Mesodermal cell (in vitro differentiated cells): ENCODE measurements around the gene P4HA2. TPM values are rescaled to one million over a fixed set of nuclear protein-coding genes. Genes with fewer than 3 reads are reported as not detected.
A peak's percentile ranks its signal among the peaks of the same experiment; 100 is the strongest.

Experiments used
- H3K27ac ChIP-seq: 2 replicates; pipeline ENCODE4 v1.7.0; 2013; ENCODE audit warnings: mild to moderate bottlenecking, low read depth, low read length, moderate library complexity; ENCODE audit not compliant: severe bottlenecking
- H3K36me3 ChIP-seq: 2 replicates; pipeline ENCODE4 v1.7.1; 2013; ENCODE audit warnings: mild to moderate bottlenecking, low read length, moderate library complexity; ENCODE audit not compliant: control insufficient read depth, insufficient read depth
- H3K4me1 ChIP-seq: one replicate; pipeline ENCODE4 v1.7.1; 2013; ENCODE audit warnings: mild to moderate bottlenecking, low read length; ENCODE audit not compliant: insufficient read depth, control insufficient read depth, poor library complexity, severe bottlenecking
- H3K4me3 ChIP-seq: 2 replicates; pipeline ENCODE4 v1.7.0; 2013; ENCODE audit warnings: low read length, control low read depth, mild to moderate bottlenecking; ENCODE audit not compliant: insufficient read depth, poor library complexity, severe bottlenecking; ENCODE audit errors: extremely low read depth
- H3K9me3 ChIP-seq: 2 replicates; pipeline ENCODE4 v1.7.1; 2013; ENCODE audit warnings: mild to moderate bottlenecking, low read length, moderate library complexity; ENCODE audit not compliant: control insufficient read depth
- WGBS, 2 experiments: methylation state at CpG; one replicate each; pipeline ENCODE4 v1.1.5; 2013; ENCODE audit warnings: missing lambda C conversion rate in 2 of 2; ENCODE audit not compliant: insufficient coverage in 2 of 2; 5-methylcytosine and 5-hydroxymethylcytosine counted together
- polyA plus RNA-seq, 2 experiments: library from polyadenylated mRNA; stranded (reverse); fragments of 50-300 nt; gene quantifications; one replicate each; pipeline ENCODE4 v1.2.3, GENCODE V29; 2013

The P4HA2 gene
- polyA plus RNA-seq (2013, experiment 1 of 2) = 59.9 TPM
- 58.1 TPM for polyA plus RNA-seq (2013, experiment 2 of 2)

- Histone ChIP-seq H3K9me3 (no peaks in the 10 kb centered on the region), H3K4me3 (peak within 1 kb of the TSS; percentile 65), H3K4me1 (peaks cover 7% of the 10 kb centered on the region), H3K27ac (peak within 1 kb of the TSS; percentile 45), H3K36me3 (no peaks in the 10 kb centered on the region)
- 0% methylated on average over 84 to 89 of the region's 92 CpGs for WGBS, 2 experiments
Measured at GRCh38 chr5:132227485-132228240, at the start of gene P4HA2. TSS of gene P4HA2 (minus strand) at chr5:132227853. CDS start at chr5:132218626, 9,227 bp downstream.

GRCh38 chr5:132277256-132277655, 49.6 kb upstream of the P4HA2 start:
- no peaks in the 10 kb centered on the region for H3K4me1 ChIP-seq
- peaks cover 7% of the 10 kb centered on the region for H3K36me3 ChIP-seq
- no peaks in the 10 kb centered on the region for H3K9me3 ChIP-seq
- no peak overlapping the region for H3K4me3 ChIP-seq
- WGBS, 2 experiments = 88 to 93% methylated on average over 2 to 6 of the region's 6 CpGs
- H3K27ac ChIP-seq = no peak overlapping the region

GRCh38 chr5:132275367-132276220, 47.9 kb upstream of the P4HA2 start:
- Histone ChIP-seq H3K9me3 (no peaks in the 10 kb centered on the region), H3K27ac (no peak overlapping the region), H3K4me1 (no peaks in the 10 kb centered on the region), H3K36me3 (peaks cover 16% of the 10 kb centered on the region), H3K4me3 (no peak overlapping the region)
- WGBS, 2 experiments = 94 to 96% methylated on average over 4 of the region's 5 CpGs

- no peaks in the 10 kb centered on the region for H3K9me3 ChIP-seq
- 90 to 92% methylated on average over 4 to 8 of the region's 14 CpGs for WGBS, 2 experiments
- H3K4me3 ChIP-seq = no peak overlapping the region
- peaks cover 16% of the 10 kb centered on the region for H3K36me3 ChIP-seq
- no peaks in the 10 kb centered on the region for H3K4me1 ChIP-seq
- H3K27ac ChIP-seq = no peak overlapping the region
Measured at GRCh38 chr5:132274050-132274792, 46.6 kb upstream of the P4HA2 start.

GRCh38 chr5:132273631-132274030, 46.0 kb upstream of the P4HA2 start:
- Histone ChIP-seq H3K27ac (no peak overlapping the region), H3K36me3 (peaks cover 19% of the 10 kb centered on the region), H3K9me3 (no peaks in the 10 kb centered on the region), H3K4me3 (no peak overlapping the region), H3K4me1 (no peaks in the 10 kb centered on the region)
- no CpG with 5 or more reads among the region's 2 CpGs for WGBS, 2 experiments

- Histone ChIP-seq H3K4me3 (no peak overlapping the region), H3K9me3 (no peaks in the 10 kb centered on the region), H3K4me1 (no peaks in the 10 kb centered on the region), H3K36me3 (peaks cover 28% of the 10 kb centered on the region), H3K27ac (no peak overlapping the region)
- 65 to 74% methylated on average over 27 to 28 of the region's 37 CpGs for WGBS, 2 experiments
Measured at GRCh38 chr5:132272311-132273210, 44.9 kb upstream of the P4HA2 start.

GRCh38 chr5:132271251-132272246, 43.9 kb upstream of the P4HA2 start:
- Histone ChIP-seq H3K4me3 (no peak overlapping the region), H3K36me3 (peaks cover 37% of the 10 kb centered on the region), H3K4me1 (peaks cover under 1% of the 10 kb centered on the region), H3K27ac (no peak overlapping the region), H3K9me3 (no peaks in the 10 kb centered on the region)
- WGBS, 2 experiments = 95 to 96% methylated on average over 63 to 77 of the region's 77 CpGs

- H3K9me3 ChIP-seq = no peaks in the 10 kb centered on the region
- peaks cover 41% of the 10 kb centered on the region for H3K36me3 ChIP-seq
- H3K4me1 ChIP-seq = peaks cover 9% of the 10 kb centered on the region
- WGBS, 2 experiments = 92 to 96% methylated on average over 5 to 6 of the region's 6 CpGs
- H3K27ac ChIP-seq = no peak overlapping the region
- H3K4me3 ChIP-seq = no peak overlapping the region
Measured at GRCh38 chr5:132270706-132271105, 43.1 kb upstream of the P4HA2 start.

GRCh38 chr5:132270335-132270665, 42.6 kb upstream of the P4HA2 start:
- Histone ChIP-seq H3K4me3 (no peak overlapping the region), H3K9me3 (no peaks in the 10 kb centered on the region), H3K4me1 (peaks cover 13% of the 10 kb centered on the region), H3K36me3 (peaks cover 41% of the 10 kb centered on the region), H3K27ac (no peak overlapping the region)
- WGBS, 2 experiments = 100% methylated on average over 1 of the region's 1 CpG; no CpG with 5 or more reads in 1 of the 2 experiments
